NCI-H460 (cell line): Measurements from ENCODE around the gene CETN1. TPM values are rescaled to one million over a fixed set of nuclear protein-coding genes. Genes with fewer than 3 reads are reported as not detected.

Source experiments
- DNase-seq: peaks from one replicate; pipeline ENCODE4 v3.0.0-alpha.2; 2016; ENCODE audit warnings: low read depth; ENCODE audit errors: extremely low read depth
- polyA plus RNA-seq: library from polyadenylated mRNA; depleted of rRNA; stranded (reverse); fragments of >200 nt; gene quantifications from 2 replicates; pipeline ENCODE4 v1.2.3, GENCODE V29; 2014; cell fraction: nucleus; rRNA removed
- total RNA-seq: library from RNA; depleted of rRNA; stranded (reverse); fragments of >200 nt; shearing (Covaris generic); gene quantifications from 2 replicates; pipeline ENCODE4 v1.2.3, GENCODE V29; 2014; rRNA removed

Gene CETN1
- total RNA-seq: not detected in 2 replicates
- not detected in 2 replicates for polyA plus RNA-seq

GRCh38 chr18:580154-580553 is at the start of gene CETN1:
CETN1 (plus strand) TSS chr18:580380; CDS start chr18:580409, 29 bp downstream.
- no peak for DNase-seq

GRCh38 chr18:532018-532417 is 48.2 kb upstream of the CETN1 start:
- DNase-seq: no peak

GRCh38 chr18:532632-533031 is 47.5 kb upstream of the CETN1 start:
- no peak for DNase-seq

- no peak for DNase-seq
Measured at GRCh38 chr18:533995-534601, 46.1 kb upstream of the CETN1 start.

- DNase-seq: no peak
Measured at GRCh38 chr18:543447-544078, 36.6 kb upstream of the CETN1 start.

- DNase-seq: no peak
Measured at GRCh38 chr18:549967-550366, 30.2 kb upstream of the CETN1 start.

GRCh38 chr18:551404-552061 is 28.6 kb upstream of the CETN1 start:
- DNase-seq: no peak

- DNase-seq: no peak
Measured at GRCh38 chr18:555705-556457, 24.3 kb upstream of the CETN1 start.

- DNase-seq: no peak
Measured at GRCh38 chr18:564708-565561, 15.2 kb upstream of the CETN1 start.

- DNase-seq: no peak
Measured at GRCh38 chr18:565562-566061, 14.6 kb upstream of the CETN1 start.

- DNase-seq: no peak
Measured at GRCh38 chr18:567122-567521, 13.1 kb upstream of the CETN1 start.

GRCh38 chr18:568731-569130 is 11.4 kb upstream of the CETN1 start:
- DNase-seq: no peak

- no peak for DNase-seq
Measured at GRCh38 chr18:570256-570655, 9.9 kb upstream of the CETN1 start.

- no peak for DNase-seq
Measured at GRCh38 chr18:570697-571096, 9.5 kb upstream of the CETN1 start.

GRCh38 chr18:572091-572830 is 7.9 kb upstream of the CETN1 start:
- no peak for DNase-seq

- no peak for DNase-seq
Measured at GRCh38 chr18:572831-573289, 7.3 kb upstream of the CETN1 start.

GRCh38 chr18:573385-573784 is 6.8 kb upstream of the CETN1 start:
- no peak for DNase-seq

GRCh38 chr18:574149-574860 is 5.9 kb upstream of the CETN1 start:
- no peak for DNase-seq
